Panc1 (cell line): ENCODE data around the gene CADM1. TPM values are rescaled to one million over a fixed set of nuclear protein-coding genes. Genes with fewer than 3 reads are reported as not detected.

Experiments used
- ATAC-seq: fragments of 200-7000 bp; cut with Tn5 transposase; 2 replicates; pipeline ENCODE4 v1.9.1; 2020; ENCODE audit warnings: mild to moderate bottlenecking, moderate library complexity
- BruUV-seq: library from RNA; stranded (reverse); fragments of 400-500 nt; replicated peaks from 2 replicates; lab custom pipeline; 2021; lab: Mats Ljungman, UMichigan
- CTCF ChIA-PET: fragments of 300-600 bp; sonication (Branson Sonifier 250); formaldehyde crosslinking; loops from one replicate; lab custom pipeline; 2022; ENCODE audit warnings: antibody characterized with exemption; lab: Charles Lee
- POLR2A ChIA-PET: fragments of 300-600 bp; sonication (Branson Sonifier 250); formaldehyde crosslinking; loops from one replicate; lab custom pipeline; 2022; ENCODE audit warnings: antibody characterized with exemption; lab: Charles Lee
- DNase-seq: peaks from one replicate; pipeline ENCODE4 v3.0.0-alpha.2; 2010; ENCODE audit warnings: low read depth, low spot score
- H3K27ac ChIP-seq: 2 replicates; pipeline ENCODE4 v1.5.1; 2011; ENCODE audit warnings: mild to moderate bottlenecking, low read length, inconsistent platforms
- H3K27me3 ChIP-seq: fragments of 200-500 bp; sonication (Bioruptor generic); 2 replicates; pipeline ENCODE4 v1.6.0; 2014; ENCODE audit warnings: low read length, inconsistent platforms; ENCODE audit not compliant: control insufficient read depth, insufficient read depth
- H3K36me3 ChIP-seq: fragments of 200-500 bp; sonication (Bioruptor generic); 2 replicates; pipeline ENCODE4 v1.5.1; 2014; ENCODE audit warnings: inconsistent platforms, mild to moderate bottlenecking, low read length, moderate library complexity; ENCODE audit not compliant: control insufficient read depth, insufficient read depth
- H3K4me1 ChIP-seq: 2 replicates; pipeline ENCODE4 v1.5.1; 2011; ENCODE audit warnings: inconsistent platforms, mild to moderate bottlenecking, low read length, moderate library complexity; ENCODE audit not compliant: control insufficient read depth, insufficient read depth
- H3K4me3 ChIP-seq, 2 experiments: 2 replicates each; pipeline ENCODE4 v1.5.1; 2011 to 2012; ENCODE audit warnings: low read depth in 2 of 2, low read length in 2 of 2, mild to moderate bottlenecking in 2 of 2, inconsistent platforms in 1 of 2, moderate library complexity in 1 of 2
- H3K9me3 ChIP-seq: fragments of 200-500 bp; sonication (Bioruptor generic); 2 replicates; pipeline ENCODE4 v1.5.1; 2014; ENCODE audit warnings: low read depth, mild to moderate bottlenecking, inconsistent platforms, low read length, moderate library complexity; ENCODE audit not compliant: control insufficient read depth, insufficient read depth
- CTCF ChIP-seq: fragments of 450-650 bp; IDR thresholded peaks from 2 replicates; pipeline ENCODE4 v1.5.1; 2017; ENCODE audit warnings: mild to moderate bottlenecking
- POLR2AphosphoS5 ChIP-seq: IDR thresholded peaks from 2 replicates; pipeline ENCODE4 v1.6.1; 2012; ENCODE audit warnings: mild to moderate bottlenecking, low read depth, low read length, moderate library complexity
- REST ChIP-seq, 2 experiments: IDR thresholded peaks; 2 replicates each; pipeline ENCODE4 v1.6.1; 2011 to 2012; ENCODE audit warnings: low read depth in 2 of 2, control low read depth in 1 of 2, low read length in 1 of 2, mild to moderate bottlenecking in 1 of 2, moderate library complexity in 1 of 2; ENCODE audit not compliant: insufficient read depth in 1 of 2
- SIN3A ChIP-seq: IDR thresholded peaks from 2 replicates; pipeline ENCODE4 v1.6.1; 2012; ENCODE audit warnings: low read depth, mild to moderate bottlenecking, low read length, moderate library complexity, borderline replicate concordance; ENCODE audit not compliant: insufficient read depth
- TCF7L2 ChIP-seq: IDR thresholded peaks from 2 replicates; pipeline ENCODE4 v1.6.1; 2011; ENCODE audit warnings: mild to moderate bottlenecking, low read depth, low read length, inconsistent platforms
- in situ Hi-C: cut with HindIII; loops from 2 replicates; pipeline ENCODE4 v1.10.0; 2016; ENCODE audit warnings: low sequenced_read_pairs, low pct_unique_long_range_greater_than_20kb
- intact Hi-C: fragments of 100-400 bp; cut with micrococcal nuclease; formaldehyde crosslinking; loops from one replicate; pipeline ENCODE4 v1.10.0; 2022; ENCODE audit not compliant: unreplicated experiment
- total RNA-seq: library from RNA; stranded (reverse); gene quantifications from one replicate; pipeline ENCODE4 v1.2.1, GENCODE V29; 2021; ENCODE audit not compliant: unreplicated experiment

CADM1 gene
- total RNA-seq, 1 experiment from 2014 or later, result 3.9 TPM

- H3K36me3 ChIP-seq, result no peaks in the 10 kb centered on the region
- BruUV-seq, result no TSS peak
- H3K4me3 ChIP-seq, result no peak overlapping the region
- TF ChIP-seq REST (IDR thresholded peaks at IDR 0.05; ENCODE audit: insufficient read depth in 1 of 2, low read depth in 2 of 2, low read length in 1 of 2), result no peak
- no peak for TF ChIP-seq TCF7L2
- no peak for TF ChIP-seq SIN3A
- no peak for TF ChIP-seq CTCF
- no peak for TF ChIP-seq POLR2AphosphoS5
- in situ Hi-C loops (no loop called here), intact Hi-C loops (no loop called here)
- no peak for ATAC-seq
- no peaks in the 10 kb centered on the region for H3K27me3 ChIP-seq
- H3K4me1 ChIP-seq, result no peaks in the 10 kb centered on the region
- POLR2A ChIA-PET, result no interaction called here
- H3K9me3 ChIP-seq, result no peaks in the 10 kb centered on the region
- CTCF ChIA-PET, result no interaction called here
- no peak for DNase-seq
- no peak overlapping the region for H3K27ac ChIP-seq
These were observed 369.3 kb downstream of the CADM1 start for GRCh38 chr11:115134926-115135325.

GRCh38 chr11:115133475-115134209, 370.6 kb downstream of the CADM1 start:
- ChIA-PET CTCF (no interaction called here), POLR2A (no interaction called here)
- Histone ChIP-seq H3K36me3 (no peaks in the 10 kb centered on the region), H3K4me3 (no peak overlapping the region), H3K4me1 (no peaks in the 10 kb centered on the region), H3K9me3 (no peaks in the 10 kb centered on the region), H3K27me3 (no peaks in the 10 kb centered on the region), H3K27ac (no peak overlapping the region)
- no TSS peak for BruUV-seq
- DNase-seq (no peak), ATAC-seq (no peak)
- intact Hi-C loops (no loop called here), in situ Hi-C loops (no loop called here)
- TF ChIP-seq POLR2AphosphoS5 (no peak), REST (IDR thresholded peaks at IDR 0.05; ENCODE audit: insufficient read depth in 1 of 2, low read depth in 2 of 2, low read length in 1 of 2) (no peak), TCF7L2 (no peak), SIN3A (no peak), CTCF (no peak)
